HG03135 (cell line): Measurements from ENCODE around the gene ADCY5.
"Not testable (repeated sequence)": the region's sequence is repeated elsewhere in the genome, so short reads cannot be mapped to it uniquely, and the experiment has no call there.

Experiments
- ATAC-seq: cut with Tn5 transposase; IDR thresholded peaks from one replicate; pipeline ENCODE4 v1.9.1; 2021; ENCODE audit warnings: mild to moderate bottlenecking, moderate library complexity; ENCODE audit not compliant: unreplicated experiment

Gene ADCY5

GRCh38 chr3:123277106-123277505, 171.8 kb downstream of the ADCY5 start:
- no peak for ATAC-seq

GRCh38 chr3:123276346-123277006, 172.4 kb downstream of the ADCY5 start:
- no peak for ATAC-seq

- no peak for ATAC-seq
These were observed 173.2 kb downstream of the ADCY5 start for GRCh38 chr3:123275691-123276090.

- no peak for ATAC-seq
These were observed 176.3 kb downstream of the ADCY5 start for GRCh38 chr3:123272547-123272946.

- ATAC-seq: no peak
These were observed 177.3 kb downstream of the ADCY5 start for GRCh38 chr3:123271466-123272159.

- no peak for ATAC-seq
These were observed 178.1 kb downstream of the ADCY5 start for GRCh38 chr3:123270818-123271217.

GRCh38 chr3:123267821-123268220, 181.1 kb downstream of the ADCY5 start:
- ATAC-seq: no peak

- ATAC-seq: no peak
These were observed 184.9 kb downstream of the ADCY5 start for GRCh38 chr3:123263941-123264340.

GRCh38 chr3:123262868-123263267, 186.0 kb downstream of the ADCY5 start:
- ATAC-seq: no peak

GRCh38 chr3:123262226-123262625, 186.7 kb downstream of the ADCY5 start:
- no peak for ATAC-seq

GRCh38 chr3:123261666-123262065, 187.2 kb downstream of the ADCY5 start:
- ATAC-seq: no peak

GRCh38 chr3:123258811-123259420, 190.0 kb downstream of the ADCY5 start:
- no peak for ATAC-seq

- ATAC-seq: no peak
These were observed 190.5 kb downstream of the ADCY5 start for GRCh38 chr3:123258359-123258758.

- no peak for ATAC-seq
These were observed 192.6 kb downstream of the ADCY5 start for GRCh38 chr3:123256256-123256655.

GRCh38 chr3:123246866-123247265, 202.0 kb downstream of the ADCY5 start:
- no peak for ATAC-seq

GRCh38 chr3:123244128-123244527, 204.8 kb downstream of the ADCY5 start:
- ATAC-seq: no peak

- ATAC-seq: no peak
These were observed 209.1 kb downstream of the ADCY5 start for GRCh38 chr3:123239756-123240155.

- ATAC-seq: not testable (repeated sequence)
These were observed 209.7 kb downstream of the ADCY5 start for GRCh38 chr3:123239186-123239585.

- ATAC-seq: no peak
These were observed 212.0 kb downstream of the ADCY5 start for GRCh38 chr3:123236902-123237301.
